ENCODE results near the gene TYW1B.
"Not testable (repeated sequence)": the region's sequence is repeated elsewhere in the genome, so short reads cannot be mapped to it uniquely, and the experiment has no call there.

DNA sequence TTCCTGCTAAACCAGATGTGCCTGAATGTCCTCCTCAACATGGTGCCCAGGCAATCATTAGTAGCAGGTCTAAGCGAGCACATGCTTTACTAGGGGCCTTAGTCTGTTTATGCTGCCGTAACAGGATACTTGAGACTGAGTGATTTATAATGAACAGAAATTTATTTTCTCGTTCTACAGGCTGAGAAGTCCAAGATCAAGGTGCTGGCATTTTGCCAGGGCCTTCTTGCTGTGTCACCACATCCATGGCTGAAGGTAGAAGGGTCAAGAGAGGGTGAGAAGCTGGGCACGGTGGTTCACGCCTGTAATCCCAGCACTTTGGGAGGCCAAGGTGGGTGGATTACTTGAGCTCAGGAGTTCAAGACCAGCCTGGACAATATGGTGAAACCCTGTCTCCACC lies 273.6 kb downstream of the TYW1B start:
- TF ChIP-seq, protein P1, sequence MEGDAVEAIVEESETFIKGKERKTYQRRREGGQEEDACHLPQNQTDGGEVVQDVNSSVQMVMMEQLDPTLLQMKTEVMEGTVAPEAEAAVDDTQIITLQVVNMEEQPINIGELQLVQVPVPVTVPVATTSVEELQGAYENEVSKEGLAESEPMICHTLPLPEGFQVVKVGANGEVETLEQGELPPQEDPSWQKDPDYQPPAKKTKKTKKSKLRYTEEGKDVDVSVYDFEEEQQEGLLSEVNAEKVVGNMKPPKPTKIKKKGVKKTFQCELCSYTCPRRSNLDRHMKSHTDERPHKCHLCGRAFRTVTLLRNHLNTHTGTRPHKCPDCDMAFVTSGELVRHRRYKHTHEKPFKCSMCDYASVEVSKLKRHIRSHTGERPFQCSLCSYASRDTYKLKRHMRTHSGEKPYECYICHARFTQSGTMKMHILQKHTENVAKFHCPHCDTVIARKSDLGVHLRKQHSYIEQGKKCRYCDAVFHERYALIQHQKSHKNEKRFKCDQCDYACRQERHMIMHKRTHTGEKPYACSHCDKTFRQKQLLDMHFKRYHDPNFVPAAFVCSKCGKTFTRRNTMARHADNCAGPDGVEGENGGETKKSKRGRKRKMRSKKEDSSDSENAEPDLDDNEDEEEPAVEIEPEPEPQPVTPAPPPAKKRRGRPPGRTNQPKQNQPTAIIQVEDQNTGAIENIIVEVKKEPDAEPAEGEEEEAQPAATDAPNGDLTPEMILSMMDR (conservative IDR thresholded peaks at IDR 0.05), result not testable (repeated sequence)
- TF ChIP-seq ZFX (IDR thresholded peaks at IDR 0.05), result not testable (repeated sequence)
